Naive thymus-derived CD4-positive, alpha-beta T cell (primary cell): ENCODE data around the gene PDE6G. TPM values are rescaled to one million over a fixed set of nuclear protein-coding genes. Genes with fewer than 3 reads are reported as not detected.
A peak's percentile ranks its signal among the peaks of the same experiment; 100 is the strongest.

Experiments
- ATAC-seq: fragments of 150-1000 bp; cut with Tn5 transposase; 2 replicates; pipeline ENCODE4 v1.10.0; 2021; ENCODE audit warnings: mild to moderate bottlenecking, moderate library complexity
- CTCF ChIA-PET: fragments of 350-600 bp; sonication (Branson Sonifier 250); formaldehyde crosslinking; loops from one replicate; lab custom pipeline; 2021; ENCODE audit warnings: antibody characterized with exemption; lab: Charles Lee
- POLR2A ChIA-PET: fragments of 350-600 bp; sonication (Branson Sonifier 250); formaldehyde crosslinking; loops from one replicate; lab custom pipeline; 2021; ENCODE audit warnings: antibody characterized with exemption, inconsistent platforms; lab: Charles Lee
- DNase-seq, 9 donors: peaks; one replicate each; pipeline versions ENCODE4 v3.0.0 to v3.0.0-alpha.2; 2020 to 2022; ENCODE audit warnings: mixed read lengths in 1 of 9
- H3K27ac ChIP-seq: one replicate; pipeline ENCODE4 v1.7.0; 2013; ENCODE audit warnings: mild to moderate bottlenecking, low read depth, low read length, moderate library complexity
- H3K27me3 ChIP-seq, 2 donors: one replicate each; pipeline ENCODE4 v1.7.0; 2013; ENCODE audit warnings: low read length in 2 of 2, mild to moderate bottlenecking in 2 of 2, moderate library complexity in 2 of 2; ENCODE audit not compliant: control insufficient read depth in 2 of 2, insufficient read depth in 2 of 2
- H3K36me3 ChIP-seq, 3 experiments: 1 replicate in 2 of 3; 2 replicates in 1 of 3; pipeline ENCODE4 v1.7.0; 2013; ENCODE audit warnings: low read length in 3 of 3, mild to moderate bottlenecking in 3 of 3, moderate library complexity in 1 of 3; ENCODE audit not compliant: insufficient read depth in 3 of 3, control insufficient read depth in 2 of 3
- H3K4me1 ChIP-seq, 2 donors: one replicate each; pipeline ENCODE4 v1.7.0; 2013; ENCODE audit warnings: low read length in 2 of 2, mild to moderate bottlenecking in 2 of 2, moderate library complexity in 1 of 2; ENCODE audit not compliant: control insufficient read depth in 2 of 2, insufficient read depth in 2 of 2
- H3K4me3 ChIP-seq: 2 replicates; pipeline ENCODE4 v1.7.0; 2013; ENCODE audit warnings: mild to moderate bottlenecking, low read length
- H3K9me3 ChIP-seq, 3 experiments: 1 replicate in 2 of 3; 2 replicates in 1 of 3; pipeline ENCODE4 v1.7.0; 2013; ENCODE audit warnings: low read length in 3 of 3; ENCODE audit not compliant: control insufficient read depth in 2 of 3
- H3K27ac Mint-ChIP-seq, 9 donors: one replicate each; pipeline ENCODE4 v1.8.0; 2020 to 2022; ENCODE audit warnings: mixed read lengths in 9 of 9, mild to moderate bottlenecking in 8 of 9, moderate library complexity in 5 of 9, inconsistent platforms in 2 of 9
- H3K27me3 Mint-ChIP-seq, 5 donors: one replicate each; pipeline ENCODE4 v1.8.0; 2021 to 2022; ENCODE audit warnings: mixed read lengths in 5 of 5, mild to moderate bottlenecking in 1 of 5
- H3K36me3 Mint-ChIP-seq, 5 donors: one replicate each; pipeline ENCODE4 v1.8.0; 2020 to 2022; ENCODE audit warnings: mixed read lengths in 5 of 5, mild to moderate bottlenecking in 3 of 5, inconsistent platforms in 1 of 5
- H3K4me1 Mint-ChIP-seq, 7 donors: one replicate each; pipeline ENCODE4 v1.8.0; 2020 to 2022; ENCODE audit warnings: mixed read lengths in 7 of 7, mild to moderate bottlenecking in 3 of 7, inconsistent platforms in 1 of 7
- H3K4me3 Mint-ChIP-seq, 10 donors: one replicate each; pipeline ENCODE4 v1.8.0; 2020 to 2022; ENCODE audit warnings: mild to moderate bottlenecking in 10 of 10, mixed read lengths in 10 of 10, moderate library complexity in 6 of 10, inconsistent platforms in 2 of 10
- H3K9me3 Mint-ChIP-seq, 11 donors: one replicate each; pipeline ENCODE4 v1.8.0; 2020 to 2022; ENCODE audit warnings: mixed read lengths in 11 of 11, mild to moderate bottlenecking in 4 of 11, inconsistent platforms in 1 of 11, moderate library complexity in 1 of 11
- intact Hi-C, 2 donors: fragments of 100-400 bp; cut with micrococcal nuclease; formaldehyde crosslinking; loops; one replicate each; pipeline ENCODE4 v1.15.1; 2023
- polyA plus RNA-seq, 2 donors: library from polyadenylated mRNA; unstranded; fragments of 300-500 nt; fragmentation: Illumina TruSeq; gene quantifications; one replicate each; pipeline ENCODE4 v1.2.3, GENCODE V29; 2021
- total RNA-seq, 6 experiments: library from RNA in 5 of 6; stranded (reverse) in 5 of 6; gene quantifications; 1 replicate in 5 of 6; 2 replicates in 1 of 6; pipeline ENCODE4 v1.2.3 and lab custom pipeline; 2021 to 2026

The PDE6G gene
- total and polyA plus RNA-seq, 7 experiments from 2014 or later = 1.0 to 28.0 (median 2.0) TPM

DNA sequence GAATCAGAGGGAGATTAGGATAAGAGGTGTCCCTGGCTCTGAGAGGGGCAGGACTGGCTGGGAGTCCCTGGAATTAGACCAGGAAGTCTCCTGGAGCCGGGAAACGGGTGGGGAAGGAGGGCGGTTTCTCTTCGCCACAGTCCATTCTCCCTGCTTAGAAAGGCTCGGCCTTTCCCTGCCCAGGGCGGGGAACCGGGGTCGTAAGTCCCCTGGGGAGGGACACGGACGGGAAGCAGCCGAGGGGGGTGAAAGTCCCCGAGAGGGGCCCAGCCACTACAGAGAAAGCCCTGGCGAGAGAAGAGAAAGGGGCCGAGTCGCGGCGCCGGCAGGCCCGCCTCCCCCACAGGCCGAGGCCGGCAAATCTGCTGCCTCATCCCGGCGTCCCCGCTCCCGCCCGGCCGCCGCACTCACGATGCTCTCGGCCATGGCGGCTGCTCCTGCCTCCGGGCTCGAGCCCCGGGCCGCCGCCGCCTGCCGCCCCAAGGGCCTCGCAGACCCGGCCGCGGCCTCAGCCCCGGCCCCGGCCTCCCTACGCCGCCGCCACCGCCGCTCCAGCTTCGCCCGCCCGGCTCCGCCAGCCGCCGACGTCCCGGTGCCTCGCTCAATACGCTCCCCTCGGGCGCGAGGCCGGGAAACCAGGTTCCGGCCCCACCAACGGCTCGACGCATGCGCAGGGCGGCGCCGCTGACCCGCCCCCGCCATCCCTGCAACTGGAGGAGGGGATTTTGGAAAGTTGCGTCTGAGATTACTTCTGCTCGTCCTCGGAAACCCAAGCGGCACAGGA is 19.6 kb downstream of the PDE6G start, which contains the start of the genes NPLOC4 and TSPAN10:
NPLOC4 (minus strand) TSS at position 608 of the 784 bp plus-strand sequence; CDS start at position 426, 182 bp downstream.
TSPAN10 (plus strand) TSS at position 692 of the 784 bp plus-strand sequence. CDS start 5,217 bp downstream, outside the sequence.
- no peaks in the 10 kb centered on the region for H3K9me3 ChIP-seq
- peak within 1 kb of the TSS; percentile 25 to 94 (median 89) for H3K27ac Mint-ChIP-seq
- H3K27me3 ChIP-seq = no peaks in the 10 kb centered on the region
- peaks cover 10 to 12% of the 10 kb centered on the region in 2 donors for H3K4me1 ChIP-seq
- ATAC-seq (peak; percentile 95), DNase-seq (peak; percentile 62 to 94 (median 80))
- H3K9me3 Mint-ChIP-seq = no peaks in the 10 kb centered on the region
- CTCF ChIA-PET = no interaction called here
- POLR2A ChIA-PET = interaction anchor here (0.6 to 1.2 kb wide), 3 partner anchors 29 to 30 kb away, joined by 3 to 5 read pairs (median 4); partner anchors contain the start of genes CCDC137 and OXLD1
- H3K4me3 Mint-ChIP-seq = peak within 1 kb of the TSS; percentile 91 to 98 (median 95)
- intact Hi-C loops = loop anchor here (1.0 to 2.0 kb wide), 7 partner anchors 30 to 413 kb away; partner anchors contain the start of genes ARL16 (in 2 of the 2), CCDC137 (in 2 of the 2), MRPL12 (in 2 of the 2) and OXLD1 (in 2 of the 2)
- H3K36me3 Mint-ChIP-seq = peaks cover 0 to 6% (median 0%) of the 10 kb centered on the region in 5 donors
- H3K27ac ChIP-seq = peak within 1 kb of the TSS; percentile 87
- peaks cover 13 to 37% (median 26%) of the 10 kb centered on the region in 7 donors for H3K4me1 Mint-ChIP-seq
- H3K27me3 Mint-ChIP-seq = no peaks in the 10 kb centered on the region
- H3K36me3 ChIP-seq = no peaks in the 10 kb centered on the region
- peak within 1 kb of the TSS; percentile 86 for H3K4me3 ChIP-seq

DNA sequence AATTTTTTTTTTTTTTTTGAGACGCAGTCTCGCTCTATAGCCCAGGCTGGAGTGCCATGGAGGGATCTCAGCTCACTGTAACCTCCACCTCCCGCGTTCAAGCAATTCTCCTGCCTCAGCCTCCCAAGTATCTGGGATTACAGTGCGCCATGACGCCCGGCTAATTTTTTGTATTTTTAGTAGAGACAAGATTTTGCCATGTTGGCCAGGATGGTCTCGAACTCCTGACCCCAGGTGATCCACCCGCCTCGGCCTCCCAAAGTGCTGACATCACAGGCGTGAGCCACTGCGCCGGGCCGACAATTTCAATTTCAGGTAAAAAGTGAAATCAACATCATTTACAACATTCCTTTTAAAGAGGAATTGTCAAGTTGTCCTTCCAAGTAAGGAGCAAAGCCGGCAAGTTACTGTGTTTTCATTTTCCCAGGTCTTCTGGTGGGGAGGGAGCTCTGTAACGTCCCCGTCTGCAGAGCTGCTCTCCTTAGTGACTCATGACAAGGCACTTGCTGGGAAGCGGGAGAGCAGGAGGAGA is 20.3 kb downstream of the PDE6G start:
- Histone ChIP-seq H3K36me3 (no peaks in the 10 kb centered on the region), H3K4me3 (peak overlapping the region; percentile 86), H3K9me3 (no peaks in the 10 kb centered on the region), H3K4me1 (peaks cover 10 to 12% of the 10 kb centered on the region in 2 donors), H3K27me3 (no peaks in the 10 kb centered on the region), H3K27ac (peak overlapping the region; percentile 87)
- ChIA-PET POLR2A (interaction anchor here (0.6 to 1.2 kb wide), 4 partner anchors 17 to 47 kb away, joined by 3 to 5 read pairs (median 4); partner anchors contain the start of genes CCDC137 and OXLD1), CTCF (no interaction called here)
- Mint-ChIP-seq H3K4me1 (peaks cover 13 to 41% (median 26%) of the 10 kb centered on the region in 7 donors), H3K36me3 (peaks cover 0 to 6% (median 0%) of the 10 kb centered on the region in 5 donors), H3K27me3 (no peaks in the 10 kb centered on the region), H3K9me3 (no peaks in the 10 kb centered on the region), H3K4me3 (peak overlapping the region; percentile 91 to 98 (median 95)), H3K27ac (peak overlapping the region; percentile 25 to 94 (median 89))
- no peak for DNase-seq
- no peak for ATAC-seq
- intact Hi-C loops = loop anchor here (1.0 to 2.0 kb wide), 3 partner anchors 67 to 197 kb away; partner anchors contain the start of genes MCRIP1 (in 1 of the 2) and MRPL12 (in 1 of the 2)

DNA sequence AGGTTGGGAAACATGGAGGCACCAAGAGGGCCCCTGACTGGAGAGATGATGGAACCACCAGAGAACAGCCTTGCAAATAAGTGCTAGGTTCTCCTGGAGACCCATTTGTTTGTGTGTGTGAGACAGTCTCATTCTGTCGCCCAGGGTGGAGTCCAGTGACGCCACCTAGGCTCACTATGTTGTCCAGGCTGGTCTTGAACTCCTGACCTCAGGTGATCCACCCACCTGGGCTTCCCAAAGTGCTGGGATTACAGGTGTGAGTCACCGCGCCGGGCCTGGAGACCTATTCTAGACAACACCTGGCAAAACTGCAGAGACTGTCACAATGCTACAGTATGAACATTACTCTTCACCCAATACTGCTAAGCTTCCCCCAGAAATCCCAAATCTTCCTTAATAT is 20.9 kb downstream of the PDE6G start:
- Histone ChIP-seq H3K27me3 (no peaks in the 10 kb centered on the region), H3K9me3 (no peaks in the 10 kb centered on the region), H3K27ac (no peak overlapping the region), H3K4me1 (peaks cover 10 to 12% of the 10 kb centered on the region in 2 donors), H3K36me3 (no peaks in the 10 kb centered on the region), H3K4me3 (no peak overlapping the region)
- Mint-ChIP-seq H3K4me3 (peak overlapping the region; percentile 91 to 98 (median 95)), H3K27ac (peak overlapping the region in 7 of 9 donors; percentile 25 to 94 (median 72)), H3K9me3 (no peaks in the 10 kb centered on the region), H3K36me3 (peaks cover 0 to 6% (median 0%) of the 10 kb centered on the region in 5 donors), H3K27me3 (no peaks in the 10 kb centered on the region), H3K4me1 (peaks cover 13 to 41% (median 28%) of the 10 kb centered on the region in 7 donors)
- ATAC-seq = no peak
- ChIA-PET POLR2A (interaction anchor here (0.6 to 1.2 kb wide), 4 partner anchors 18 to 237 kb away, joined by 3 to 4 read pairs (median 3); no protein-coding TSS in a partner anchor), CTCF (no interaction called here)
- intact Hi-C loops = no loop called here
- no peak for DNase-seq

DNA sequence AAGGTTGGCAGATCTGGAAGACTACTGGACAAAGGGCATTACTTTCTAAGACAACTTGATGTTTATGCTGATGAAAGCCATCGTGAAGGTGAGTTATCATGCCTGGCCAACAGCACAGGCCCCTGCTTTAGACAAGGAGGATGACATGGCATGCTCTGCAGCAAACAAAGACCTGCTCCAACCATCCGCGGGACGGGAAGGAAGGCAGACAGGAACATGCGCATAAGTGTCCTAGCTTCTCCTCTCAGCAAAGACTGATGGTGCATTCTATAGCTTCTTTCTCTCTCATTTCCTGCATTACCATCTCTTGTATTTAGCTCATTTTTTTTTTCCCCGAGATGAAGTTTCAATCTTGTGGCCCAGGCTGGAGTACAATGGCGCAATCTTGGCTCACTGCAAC is 24.9 kb downstream of the PDE6G start:
- intact Hi-C loops = no loop called here
- Histone ChIP-seq H3K4me1 (peaks cover 10 to 12% of the 10 kb centered on the region in 2 donors), H3K4me3 (no peak overlapping the region), H3K9me3 (no peaks in the 10 kb centered on the region), H3K36me3 (peaks cover 0 to 28% (median 6%) of the 10 kb centered on the region in 3 experiments), H3K27me3 (no peaks in the 10 kb centered on the region), H3K27ac (no peak overlapping the region)
- CTCF ChIA-PET = interaction anchor here (0.6 kb wide), 1 partner anchor 1297 kb away, joined by 3 read pairs; no protein-coding TSS in a partner anchor
- Mint-ChIP-seq H3K9me3 (no peaks in the 10 kb centered on the region), H3K36me3 (peaks cover 0 to 24% (median 12%) of the 10 kb centered on the region in 5 donors), H3K4me1 (peaks cover 13 to 33% (median 23%) of the 10 kb centered on the region in 7 donors), H3K27ac (peak overlapping the region in 1 of 9 donors; percentile 19), H3K4me3 (no peak overlapping the region), H3K27me3 (no peaks in the 10 kb centered on the region)
- POLR2A ChIA-PET = interaction anchor here (0.8 kb wide), 1 partner anchor 29 kb away, joined by 5 read pairs; no protein-coding TSS in a partner anchor
- DNase-seq (no peak), ATAC-seq (no peak)

DNA sequence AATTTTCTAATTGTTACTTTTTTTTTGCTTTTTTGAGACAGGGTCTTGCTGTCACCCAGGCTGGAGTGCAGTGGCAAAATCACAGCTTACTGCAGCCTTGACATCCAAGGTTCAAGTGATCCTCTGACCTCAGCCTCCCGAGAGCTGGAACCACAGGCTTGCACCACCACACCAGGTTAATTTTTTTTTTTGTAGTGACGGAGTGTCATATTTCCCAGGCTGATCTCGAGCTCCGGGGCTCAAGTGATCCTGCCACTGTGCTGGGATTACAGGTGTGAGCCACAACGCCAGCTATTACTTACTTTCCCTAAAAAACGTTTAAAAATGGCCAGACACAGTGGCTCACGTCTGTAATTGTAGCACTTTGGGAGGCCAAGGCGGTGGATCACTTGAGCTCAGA is 26.1 kb downstream of the PDE6G start:
- intact Hi-C loops = no loop called here
- ChIA-PET CTCF (no interaction called here), POLR2A (no interaction called here)
- no peaks in the 10 kb centered on the region for H3K27me3 ChIP-seq
- DNase-seq = no peak
- ATAC-seq = no peak
- no peak overlapping the region for H3K4me3 ChIP-seq
- no peaks in the 10 kb centered on the region for H3K27me3 Mint-ChIP-seq
- H3K36me3 ChIP-seq = peaks cover 0 to 40% (median 6%) of the 10 kb centered on the region in 3 experiments
- H3K27ac Mint-ChIP-seq = no peak overlapping the region
- H3K4me3 Mint-ChIP-seq = no peak overlapping the region
- peaks cover 3 to 34% (median 21%) of the 10 kb centered on the region in 5 donors for H3K36me3 Mint-ChIP-seq
- no peaks in the 10 kb centered on the region for H3K9me3 ChIP-seq
- peaks cover 8 to 30% (median 15%) of the 10 kb centered on the region in 7 donors for H3K4me1 Mint-ChIP-seq
- H3K27ac ChIP-seq = no peak overlapping the region
- peaks cover 0 to under 1% of the 10 kb centered on the region in 2 donors for H3K4me1 ChIP-seq
- H3K9me3 Mint-ChIP-seq = peaks cover 0 to 3% (median 0%) of the 10 kb centered on the region in 11 donors

DNA sequence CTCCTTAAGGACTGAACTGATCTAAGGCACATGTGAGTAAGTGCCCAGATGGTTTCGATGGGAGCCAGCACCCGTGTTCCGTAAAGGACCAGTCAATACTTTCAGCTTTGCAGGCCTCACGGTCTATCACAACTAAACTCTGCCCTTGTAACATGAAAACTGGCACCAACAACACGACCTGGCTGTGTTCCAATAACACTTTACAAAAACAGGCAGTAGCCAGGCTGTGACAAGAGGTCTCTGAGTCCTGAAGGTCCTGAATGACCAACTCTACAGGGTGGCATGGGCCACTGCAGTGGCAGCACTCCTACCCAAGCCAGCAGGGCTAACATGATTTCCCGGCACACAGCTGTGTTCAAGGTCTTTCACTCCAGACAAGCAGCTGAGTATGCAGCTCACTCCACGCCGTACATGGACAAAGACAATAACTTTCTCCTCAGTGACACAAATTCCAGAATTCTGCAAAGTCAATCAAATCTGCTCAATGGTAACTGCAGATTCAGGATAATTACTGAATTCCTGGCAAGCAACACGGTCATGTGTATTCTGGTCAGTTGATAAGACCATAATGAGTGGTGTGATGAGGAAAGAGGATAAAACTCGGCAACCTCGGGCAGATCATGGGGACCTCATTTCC is 34.7 kb downstream of the PDE6G start:
- DNase-seq = no peak
- ChIA-PET POLR2A (interaction anchor here (1.0 kb wide), 1 partner anchor 35 kb away, joined by 4 read pairs; the partner anchor contains the start of gene PDE6G), CTCF (no interaction called here)
- Histone ChIP-seq H3K4me1 (no peaks in the 10 kb centered on the region), H3K9me3 (no peaks in the 10 kb centered on the region), H3K27me3 (no peaks in the 10 kb centered on the region), H3K36me3 (peaks cover 10 to 72% (median 15%) of the 10 kb centered on the region in 3 experiments), H3K27ac (no peak overlapping the region), H3K4me3 (no peak overlapping the region)
- intact Hi-C loops = no loop called here
- Mint-ChIP-seq H3K4me3 (no peak overlapping the region), H3K4me1 (peaks cover 3 to 28% (median 22%) of the 10 kb centered on the region in 7 donors), H3K36me3 (peaks cover 22 to 52% (median 41%) of the 10 kb centered on the region in 5 donors), H3K27ac (no peak overlapping the region), H3K27me3 (no peaks in the 10 kb centered on the region), H3K9me3 (peaks cover 0 to 12% (median 4%) of the 10 kb centered on the region in 11 donors)
- ATAC-seq = no peak
